Skeletal muscle satellite cell (primary cell): Measurements from ENCODE around the gene PUS1.

Source experiments
- H3K27me3 ChIP-seq: 2 replicates; pipeline ENCODE4 v1.7.0; 2013; ENCODE audit warnings: low read length; ENCODE audit not compliant: control insufficient read depth, insufficient read depth
- H3K36me3 ChIP-seq: 2 replicates; pipeline ENCODE4 v1.7.0; 2013; ENCODE audit warnings: mild to moderate bottlenecking, control low read depth, low read length; ENCODE audit not compliant: insufficient read depth
- H3K4me1 ChIP-seq: 2 replicates; pipeline ENCODE4 v1.7.0; 2013; ENCODE audit warnings: low read length; ENCODE audit not compliant: control insufficient read depth, insufficient read depth
- H3K4me2 ChIP-seq: 2 replicates; pipeline ENCODE4 v1.7.0; 2013; ENCODE audit warnings: mild to moderate bottlenecking, low read length
- H3K4me3 ChIP-seq: 2 replicates; pipeline ENCODE4 v1.7.0; 2013; ENCODE audit warnings: low read length
- H3K9ac ChIP-seq: 2 replicates; pipeline ENCODE4 v1.7.0; 2013; ENCODE audit warnings: mild to moderate bottlenecking, low read depth, low read length, moderate library complexity
- H3K9me3 ChIP-seq: replicated peaks from 2 replicates; pipeline ENCODE4 v1.7.0; 2013; ENCODE audit warnings: mild to moderate bottlenecking, control low read depth, low read length

The PUS1 gene

GRCh38 chr12:131919366-131920156, 9.5 kb upstream of the PUS1 start:
- H3K36me3 ChIP-seq: peaks cover 43% of the 10 kb centered on the region

GRCh38 chr12:131920157-131920508, 8.9 kb upstream of the PUS1 start:
- no peak overlapping the region for H3K4me3 ChIP-seq
- no peaks in the 10 kb centered on the region for H3K9me3 ChIP-seq
- H3K9ac ChIP-seq: no peak overlapping the region
- peaks cover 37% of the 10 kb centered on the region for H3K36me3 ChIP-seq
- peaks cover 5% of the 10 kb centered on the region for H3K4me1 ChIP-seq
- no peaks in the 10 kb centered on the region for H3K27me3 ChIP-seq
- H3K4me2 ChIP-seq: no peak overlapping the region

More at GRCh38 chr12:131919366-131920156, 9.5 kb upstream of the PUS1 start:
- H3K4me3 ChIP-seq: no peak overlapping the region
- no peaks in the 10 kb centered on the region for H3K27me3 ChIP-seq
- H3K4me1 ChIP-seq: peaks cover 2% of the 10 kb centered on the region
- no peak overlapping the region for H3K9ac ChIP-seq
- H3K9me3 ChIP-seq: no peaks in the 10 kb centered on the region
- no peak overlapping the region for H3K4me2 ChIP-seq

- Histone ChIP-seq H3K4me3 (no peak overlapping the region), H3K36me3 (peaks cover 27% of the 10 kb centered on the region), H3K4me2 (no peak overlapping the region), H3K27me3 (no peaks in the 10 kb centered on the region), H3K9ac (no peak overlapping the region), H3K9me3 (no peaks in the 10 kb centered on the region), H3K4me1 (peaks cover 5% of the 10 kb centered on the region)
Observed at GRCh38 chr12:131920902-131921840, 7.9 kb upstream of the PUS1 start.

- Histone ChIP-seq H3K4me3 (no peak overlapping the region), H3K4me2 (no peak overlapping the region), H3K9me3 (no peaks in the 10 kb centered on the region), H3K36me3 (peaks cover 21% of the 10 kb centered on the region), H3K9ac (no peak overlapping the region), H3K27me3 (no peaks in the 10 kb centered on the region), H3K4me1 (peaks cover 5% of the 10 kb centered on the region)
Observed at GRCh38 chr12:131921866-131922769, 7.0 kb upstream of the PUS1 start.

- H3K4me3 ChIP-seq: no peak overlapping the region
- no peaks in the 10 kb centered on the region for H3K9me3 ChIP-seq
- no peak overlapping the region for H3K9ac ChIP-seq
- H3K27me3 ChIP-seq: no peaks in the 10 kb centered on the region
- peaks cover 21% of the 10 kb centered on the region for H3K36me3 ChIP-seq
- H3K4me2 ChIP-seq: no peak overlapping the region
- peaks cover 5% of the 10 kb centered on the region for H3K4me1 ChIP-seq
Observed at GRCh38 chr12:131922772-131923171, 6.3 kb upstream of the PUS1 start.

- Histone ChIP-seq H3K4me3 (no peak overlapping the region), H3K36me3 (peaks cover 21% of the 10 kb centered on the region), H3K4me1 (peaks cover 5% of the 10 kb centered on the region), H3K4me2 (no peak overlapping the region), H3K27me3 (no peaks in the 10 kb centered on the region), H3K9ac (no peak overlapping the region), H3K9me3 (no peaks in the 10 kb centered on the region)
Observed at GRCh38 chr12:131923260-131923659, 5.8 kb upstream of the PUS1 start.

- Histone ChIP-seq H3K9ac (no peak overlapping the region), H3K4me2 (peak overlapping the region; percentile 99), H3K4me1 (peaks cover 8% of the 10 kb centered on the region), H3K27me3 (no peaks in the 10 kb centered on the region), H3K9me3 (no peaks in the 10 kb centered on the region), H3K36me3 (peaks cover 12% of the 10 kb centered on the region), H3K4me3 (no peak overlapping the region)
Observed at GRCh38 chr12:131927110-131928079, 1.7 kb upstream of the PUS1 start.

GRCh38 chr12:131928080-131928710, 881 bp upstream of the PUS1 start:
- H3K4me1 ChIP-seq: peaks cover 8% of the 10 kb centered on the region
- H3K4me2 ChIP-seq: peak overlapping the region; percentile 99
- peak overlapping the region; percentile 89 for H3K4me3 ChIP-seq
- H3K27me3 ChIP-seq: no peaks in the 10 kb centered on the region
- H3K36me3 ChIP-seq: peaks cover 17% of the 10 kb centered on the region
- peak overlapping the region; percentile 79 for H3K9ac ChIP-seq
- H3K9me3 ChIP-seq: no peaks in the 10 kb centered on the region

- H3K4me1 ChIP-seq: peaks cover 4% of the 10 kb centered on the region
- peak overlapping the region; percentile 97 for H3K9ac ChIP-seq
- peak overlapping the region; percentile 100 for H3K4me3 ChIP-seq
- peak overlapping the region; percentile 90 for H3K4me2 ChIP-seq
- no peaks in the 10 kb centered on the region for H3K9me3 ChIP-seq
- H3K27me3 ChIP-seq: no peaks in the 10 kb centered on the region
- H3K36me3 ChIP-seq: peaks cover 29% of the 10 kb centered on the region
Observed at GRCh38 chr12:131929581-131930456, 743 bp downstream of the PUS1 start.
